GF-D8 (cell line): ENCODE measurements around the gene TMCC2.
A peak's percentile ranks its signal among the peaks of the same experiment; 100 is the strongest.
"Not testable (repeated sequence)": the region's sequence is repeated elsewhere in the genome, so short reads cannot be mapped to it uniquely, and the experiment has no call there.

ENCODE experiments used
- DNase-seq: peaks from one replicate; lab custom pipeline; 2025; lab: John Stamatoyannopoulos, UW

The TMCC2 gene

DNA sequence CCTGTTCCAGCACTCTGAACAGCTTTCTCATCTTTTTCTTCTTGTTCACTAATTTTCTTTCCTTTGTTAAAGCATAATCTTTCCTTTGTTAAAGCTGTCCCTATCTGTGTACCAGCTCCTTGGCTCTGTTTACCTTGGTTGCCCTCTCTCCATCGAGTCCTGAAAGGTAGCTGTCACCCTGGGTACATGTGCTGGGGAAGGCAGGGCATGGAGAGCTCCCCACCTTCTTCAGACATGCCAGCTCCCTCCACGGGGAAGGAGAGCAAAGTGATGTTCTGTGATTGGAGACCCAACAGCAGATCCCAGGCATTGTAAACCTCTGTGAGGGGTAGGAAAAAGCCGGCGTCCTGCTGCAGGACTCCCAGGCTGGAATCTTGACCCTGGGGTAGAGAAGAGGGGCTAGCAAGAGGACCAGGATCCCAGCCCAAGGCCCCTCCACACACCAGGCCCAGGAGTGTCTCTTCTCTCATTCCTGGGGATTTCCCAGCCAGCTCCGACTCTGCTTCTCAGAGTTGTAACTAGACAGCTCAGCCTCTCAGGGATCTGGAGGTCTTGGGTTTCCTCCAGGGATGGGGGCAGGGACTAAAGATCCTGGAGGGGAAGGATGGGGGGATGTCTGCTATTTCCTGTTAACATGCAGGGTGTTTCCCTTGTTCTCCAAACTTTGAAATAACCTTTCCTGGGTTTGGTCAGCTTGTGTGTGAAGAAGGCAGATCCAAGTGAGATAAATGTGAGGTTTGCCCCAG, 34.4 kb downstream of the TMCC2 start:
- no peak for DNase-seq

- no peak for DNase-seq
These were observed 35.0 kb downstream of the TMCC2 start for GRCh38 chr1:205262731-205263171.

DNA sequence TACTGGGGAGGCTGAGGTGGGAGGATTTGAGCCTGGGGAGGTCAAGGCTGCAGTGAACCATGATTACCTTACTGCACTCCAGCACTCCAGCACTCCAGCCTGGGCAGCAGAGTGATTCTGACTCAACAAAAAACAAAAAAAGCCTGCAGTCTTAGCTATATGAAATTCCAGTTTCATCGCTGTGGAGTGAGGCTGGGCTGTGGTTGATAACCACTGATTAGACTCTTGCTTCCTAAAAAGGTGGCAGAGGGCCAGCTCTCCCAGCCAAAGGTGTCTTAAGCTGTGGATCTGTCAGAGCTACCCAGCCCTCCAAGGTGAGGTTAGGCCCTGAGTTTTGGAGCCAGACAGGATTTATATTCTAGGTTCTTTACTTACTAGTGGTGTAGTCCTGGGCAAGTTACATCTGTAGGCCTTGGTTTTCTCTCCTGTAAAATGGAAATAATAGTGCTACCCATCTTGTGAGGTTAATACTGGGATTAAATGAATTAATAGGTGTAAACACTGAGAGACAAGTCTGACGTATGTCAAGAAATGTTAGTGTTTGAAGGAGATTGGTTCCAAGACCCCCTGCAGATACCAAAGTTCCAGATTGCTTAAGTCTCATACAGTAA, 35.9 kb downstream of the TMCC2 start:
- no peak for DNase-seq

- DNase-seq, result no peak
These were observed 39.0 kb downstream of the TMCC2 start for GRCh38 chr1:205266611-205267305.

DNA sequence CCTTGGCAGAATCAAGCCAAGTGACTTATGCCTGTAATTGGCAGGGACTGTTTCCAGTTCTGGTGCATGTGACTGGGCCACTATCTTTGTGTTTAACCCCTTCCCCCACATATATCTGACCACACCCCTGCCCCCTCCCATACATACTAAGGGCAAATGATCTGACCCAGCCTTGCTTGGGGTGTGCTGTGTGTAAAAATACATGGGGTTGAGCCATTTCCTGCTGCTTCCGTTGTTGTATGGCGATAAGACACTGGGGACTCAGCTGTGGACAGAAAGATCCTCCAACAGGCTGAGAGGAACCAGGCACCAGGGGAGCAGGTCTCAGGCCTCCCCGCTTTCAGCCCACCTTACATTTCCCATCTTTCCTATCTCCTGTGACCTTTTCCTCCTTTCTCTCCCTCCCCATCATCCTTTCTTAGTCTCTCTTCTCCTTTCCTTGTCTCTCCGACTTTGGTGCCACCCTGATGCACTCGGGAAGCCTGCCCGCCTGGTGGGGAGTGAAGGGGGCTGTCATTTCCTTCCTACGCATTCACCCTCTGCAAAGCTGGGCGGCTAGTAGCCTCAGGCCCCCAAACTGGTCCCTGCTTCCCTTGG, 39.7 kb downstream of the TMCC2 start:
- DNase-seq, result peak; percentile 55

DNA sequence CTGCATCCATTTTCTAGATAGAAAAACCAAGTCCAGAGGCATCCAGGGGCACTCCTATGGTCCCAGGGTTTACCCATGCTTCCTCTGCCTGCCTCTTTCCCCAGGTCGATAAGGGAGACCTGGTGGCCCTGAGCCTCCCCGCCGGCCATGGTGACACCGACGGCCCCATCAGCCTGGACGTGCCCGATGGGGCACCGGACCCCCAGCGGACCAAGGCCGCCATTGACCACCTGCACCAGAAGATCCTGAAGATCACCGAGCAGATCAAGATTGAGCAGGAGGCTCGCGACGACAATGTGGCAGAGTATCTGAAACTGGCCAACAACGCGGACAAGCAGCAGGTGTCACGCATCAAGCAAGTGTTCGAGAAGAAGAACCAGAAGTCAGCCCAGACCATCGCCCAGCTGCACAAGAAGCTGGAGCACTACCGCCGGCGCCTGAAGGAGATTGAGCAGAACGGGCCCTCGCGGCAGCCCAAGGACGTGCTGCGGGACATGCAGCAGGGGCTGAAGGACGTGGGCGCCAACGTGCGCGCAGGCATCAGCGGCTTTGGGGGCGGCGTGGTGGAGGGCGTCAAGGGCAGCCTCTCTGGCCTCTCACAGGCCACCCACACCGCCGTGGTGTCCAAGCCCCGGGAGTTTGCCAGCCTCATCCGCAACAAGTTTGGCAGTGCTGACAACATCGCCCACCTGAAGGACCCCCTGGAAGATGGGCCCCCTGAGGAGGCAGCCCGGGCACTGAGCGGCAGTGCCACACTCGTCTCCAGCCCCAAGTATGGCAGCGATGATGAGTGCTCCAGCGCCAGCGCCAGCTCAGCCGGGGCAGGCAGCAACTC, 41.3 kb downstream of the TMCC2 start:
- DNase-seq, result no peak

DNA sequence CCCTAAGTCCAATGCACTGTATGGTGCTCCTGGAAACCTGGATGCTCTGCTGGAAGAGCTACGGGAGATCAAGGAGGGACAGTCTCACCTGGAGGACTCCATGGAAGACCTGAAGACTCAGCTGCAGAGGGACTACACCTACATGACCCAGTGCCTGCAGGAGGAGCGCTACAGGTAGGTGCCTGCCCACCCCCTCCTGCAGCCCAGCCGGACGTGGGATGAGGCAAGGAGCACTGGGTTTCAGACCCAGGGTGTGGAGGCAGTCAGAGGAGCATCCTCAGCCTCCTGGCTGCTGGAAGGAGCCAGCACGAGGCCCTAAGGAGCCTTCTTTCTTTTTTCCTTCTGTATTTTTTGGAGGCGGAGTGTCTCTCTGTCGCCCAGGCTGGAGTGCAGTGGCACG, 42.0 kb downstream of the TMCC2 start:
- no peak for DNase-seq

DNA sequence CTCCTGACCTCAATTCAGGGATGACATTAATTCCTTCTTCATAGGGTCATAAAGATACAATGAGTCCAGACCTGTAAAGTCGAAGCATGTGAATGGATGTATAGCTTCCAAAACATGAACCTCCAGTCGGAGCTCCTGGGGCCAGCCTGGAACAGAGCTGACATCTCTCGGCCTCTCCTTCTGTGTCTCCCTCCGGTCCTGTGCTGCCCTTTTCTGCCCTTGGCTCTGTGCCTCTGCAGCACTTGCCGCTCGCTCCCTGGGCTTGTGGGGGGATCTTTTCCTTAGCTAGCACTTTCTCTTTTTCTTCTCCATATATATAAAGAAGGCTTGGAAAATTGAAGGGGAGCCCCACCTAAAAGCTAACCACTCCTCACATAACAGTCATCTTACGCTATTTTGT, 42.5 kb downstream of the TMCC2 start:
- DNase-seq, result no peak

- no peak for DNase-seq
These were observed 43.0 kb downstream of the TMCC2 start for GRCh38 chr1:205270764-205271163.

GRCh38 chr1:205271277-205271676, 43.5 kb downstream of the TMCC2 start:
- DNase-seq, result no peak

- DNase-seq, result no peak
These were observed 44.0 kb downstream of the TMCC2 start for GRCh38 chr1:205271745-205272144.

DNA sequence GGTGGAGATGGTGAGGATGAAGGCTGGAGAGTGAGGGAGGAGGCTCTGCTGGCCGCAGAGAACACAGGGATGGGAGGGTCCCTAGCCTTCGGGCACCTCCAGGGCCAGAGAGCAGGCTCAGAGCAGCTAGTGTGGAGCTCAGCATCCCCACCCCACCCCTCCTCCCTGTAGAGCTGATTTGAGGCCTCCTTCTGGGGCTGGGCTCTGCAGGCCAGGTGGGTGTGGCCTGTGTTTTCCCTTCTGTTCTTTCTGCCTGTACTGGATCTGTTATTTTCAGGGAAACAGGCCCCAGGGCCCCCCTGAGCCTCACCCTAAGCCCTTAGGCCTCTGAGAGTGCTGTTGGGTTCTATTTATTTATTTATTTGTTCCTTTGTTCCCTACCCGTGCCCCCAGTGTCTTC, 44.8 kb downstream of the TMCC2 start:
- no peak for DNase-seq

- DNase-seq, result peak; percentile 20
These were observed 45.8 kb downstream of the TMCC2 start for GRCh38 chr1:205273551-205273982.

- DNase-seq, result no peak
These were observed 46.4 kb downstream of the TMCC2 start for GRCh38 chr1:205274041-205274691.

DNA sequence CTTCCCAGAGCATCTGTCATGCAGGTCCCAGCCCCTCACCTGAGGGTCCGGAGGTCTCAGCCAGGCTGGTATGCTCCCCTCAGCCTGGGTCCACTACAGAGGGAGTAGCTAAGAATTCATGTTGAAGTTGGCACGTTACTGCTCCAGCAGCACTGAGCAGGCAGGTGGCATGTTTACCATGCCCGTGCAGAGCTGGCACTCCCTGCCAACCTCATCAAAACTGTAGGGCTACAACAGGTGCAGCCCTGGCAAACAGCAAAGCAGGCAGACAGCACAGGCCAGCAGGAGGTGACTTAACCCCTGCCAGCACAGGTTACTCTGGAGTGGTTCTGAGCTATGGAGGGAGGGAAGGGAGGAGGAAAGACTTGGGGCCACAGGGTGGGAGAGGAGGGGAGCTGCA, 47.4 kb downstream of the TMCC2 start:
- DNase-seq, result no peak

- DNase-seq, result no peak
These were observed 48.4 kb downstream of the TMCC2 start for GRCh38 chr1:205275916-205276688.

DNA sequence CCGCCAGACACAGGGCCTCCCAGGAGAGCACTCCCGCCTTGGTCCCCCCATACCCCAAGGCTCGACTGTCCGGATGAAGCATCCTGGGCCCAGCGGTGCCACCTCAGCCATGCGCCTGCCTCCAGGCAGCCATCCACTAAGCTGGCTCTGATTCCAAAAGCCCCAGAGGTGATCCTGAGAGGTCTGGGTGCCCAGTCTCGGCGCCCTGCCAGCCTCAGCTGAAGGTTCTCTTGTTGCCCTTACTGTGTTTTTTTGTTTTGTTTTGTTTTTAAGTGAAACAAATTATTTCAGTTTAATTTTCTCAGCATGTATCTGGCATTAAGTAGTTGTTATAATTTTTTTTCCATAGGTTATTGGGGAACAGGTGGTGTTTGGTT, 48.9 kb downstream of the TMCC2 start:
- DNase-seq, result no peak

- DNase-seq, result no peak
These were observed 52.2 kb downstream of the TMCC2 start for GRCh38 chr1:205279986-205280385.

- not testable (repeated sequence) for DNase-seq
These were observed 53.1 kb downstream of the TMCC2 start for GRCh38 chr1:205280666-205281395.
